K562 (cell line): Measurements from ENCODE around the gene AIFM3. TPM values are rescaled to one million over a fixed set of nuclear protein-coding genes. Genes with fewer than 3 reads are reported as not detected.

Experiments used
- CBX3 ChIP-seq, 2 experiments: IDR thresholded peaks; 1 replicate in 1 of 2; 2 replicates in 1 of 2; pipeline ENCODE4 v1.6.1; 2012; ENCODE audit warnings: inconsistent platforms in 2 of 2, low read length in 2 of 2, borderline replicate concordance in 1 of 2, control low read depth in 1 of 2
- ERF ChIP-seq: fragments of 450-650 bp; formaldehyde crosslinking; IDR thresholded peaks from 2 replicates; pipeline ENCODE4 v1.4.0; 2020; ENCODE audit warnings: mild to moderate bottlenecking, mixed read lengths
- FOXK2 ChIP-seq, 2 experiments: fragments of 450-650 bp; IDR thresholded peaks in 1 of 2; conservative IDR thresholded peaks in 1 of 2; 2 replicates each; pipeline ENCODE4 v1.6.1; 2016; ENCODE audit warnings: low read depth in 2 of 2, mild to moderate bottlenecking in 1 of 2
- FUS ChIP-seq: fragments of 200-400 bp; formaldehyde crosslinking; optimal IDR thresholded peaks from 2 replicates; pipeline ENCODE3; 2017; ENCODE audit warnings: low read depth, low read length
- GABPB1 ChIP-seq: sonication (generic); formaldehyde crosslinking; IDR thresholded peaks from 2 replicates; pipeline ENCODE4 v1.8.0; 2022; ENCODE audit warnings: mild to moderate bottlenecking, missing genetic modification reagents
- KDM2B ChIP-seq: fragments of 250-450 bp; sonication (Bioruptor Pico); IDR thresholded peaks from 2 replicates; pipeline ENCODE4 v1.8.0; 2021; ENCODE audit warnings: mild to moderate bottlenecking, moderate library complexity
- MCM5 ChIP-seq: fragments of 450-650 bp; IDR thresholded peaks from 2 replicates; pipeline ENCODE4 v1.6.1; 2016; ENCODE audit warnings: low read depth
- NONO ChIP-seq, 2 experiments: fragments of 200-400 bp in 1 of 2; fragments of 450-650 bp in 1 of 2; formaldehyde crosslinking in 1 of 2; IDR thresholded peaks; 2 replicates each; pipeline ENCODE4 v1.6.1; 2017; ENCODE audit warnings: low read depth in 2 of 2, mild to moderate bottlenecking in 2 of 2, moderate library complexity in 2 of 2, low read length in 1 of 2
- PCBP1 ChIP-seq: fragments of 200-400 bp; formaldehyde crosslinking; IDR thresholded peaks from 2 replicates; pipeline ENCODE4 v1.6.1; 2018; ENCODE audit warnings: mild to moderate bottlenecking, low read depth, low read length; ENCODE audit not compliant: poor library complexity, severe bottlenecking
- PHB ChIP-seq: fragments of 250-450 bp; sonication (Bioruptor Pico); IDR thresholded peaks from 2 replicates; pipeline ENCODE4 v1.5.0; 2021
- PHF20 ChIP-seq: fragments of 450-650 bp; IDR thresholded peaks from 2 replicates; pipeline ENCODE4 v1.6.1; 2018; ENCODE audit not compliant: partially characterized antibody
- POLR2AphosphoS2 ChIP-seq: IDR thresholded peaks from 2 replicates; pipeline ENCODE4 v1.6.1; 2012; ENCODE audit warnings: low read length, improper control_type of control experiment
- POLR2H ChIP-seq: IDR thresholded peaks from 2 replicates; pipeline ENCODE4 v1.6.1; 2016; ENCODE audit warnings: missing genetic modification characterization, low read depth, mild to moderate bottlenecking, control low read depth, missing compliant biosample characterization, moderate library complexity
- PTBP1 ChIP-seq: fragments of 200-400 bp; formaldehyde crosslinking; IDR thresholded peaks from 2 replicates; pipeline ENCODE4 v1.6.1; 2017; ENCODE audit warnings: low read depth, low read length
- SIX5 ChIP-seq, 2 experiments: IDR thresholded peaks; 2 replicates each; pipeline ENCODE4 v1.6.1; 2011; ENCODE audit warnings: low read length in 2 of 2, borderline replicate concordance in 1 of 2, low read depth in 1 of 2, mild to moderate bottlenecking in 1 of 2, moderate library complexity in 1 of 2; ENCODE audit not compliant: insufficient read depth in 1 of 2
- XRCC3 ChIP-seq: fragments of 450-650 bp; IDR thresholded peaks from 2 replicates; pipeline ENCODE4 v1.6.1; 2017; ENCODE audit warnings: mild to moderate bottlenecking, moderate library complexity
- ZC3H8 ChIP-seq: fragments of 450-650 bp; IDR thresholded peaks from 2 replicates; pipeline ENCODE4 v1.6.1; 2017
- ZNF140 ChIP-seq: fragments of 250-450 bp; sonication (Bioruptor Pico); IDR thresholded peaks from 2 replicates; pipeline ENCODE4 v1.8.0; 2021; ENCODE audit warnings: moderate library complexity, mild to moderate bottlenecking, inconsistent platforms
- ZNF217 ChIP-seq: sonication (generic); formaldehyde crosslinking; IDR thresholded peaks from 2 replicates; pipeline ENCODE4 v1.8.0; 2022; ENCODE audit warnings: mild to moderate bottlenecking, missing genetic modification reagents
- ZNF263 ChIP-seq: sonication (generic); formaldehyde crosslinking; IDR thresholded peaks from 2 replicates; pipeline ENCODE4 v1.8.0; 2022; ENCODE audit warnings: mild to moderate bottlenecking, missing genetic modification reagents, borderline replicate concordance
- polyA plus RNA-seq, 8 experiments: library from polyadenylated mRNA; depleted of rRNA in 4 of 8; stranded (reverse) in 5 of 8; unstranded in 3 of 8; fragments of >200 nt; fragmentation: Nextera tagmentation in 2 of 8; fragmentation: Illumina TruSeq in 1 of 8; extraction: Ambion mirVana in 2 of 8; extraction: Trizol in 1 of 8; gene quantifications; 2 replicates each; pipeline versions ENCODE4 v1.2.1 to v1.2.3, GENCODE V29; 2011 to 2014; ENCODE audit warnings: inconsistent platforms in 1 of 8, missing spikeins in 1 of 8
- total RNA-seq, 7 experiments: library from RNA; depleted of rRNA in 6 of 7; stranded (reverse); fragments of >200 nt in 6 of 7; fragmentation: Illumina TruSeq in 2 of 7; extraction: Trizol in 2 of 7; gene quantifications; 2 replicates each; pipeline versions ENCODE4 v1.2.1 to v1.2.3, GENCODE V29; 2011 to 2021; ENCODE audit warnings: low replicate concordance in 1 of 7
- TF ChIP-seq, protein P1 (sequence below): fragments of 250-450 bp; sonication (Bioruptor Pico); IDR thresholded peaks from 2 replicates; pipeline ENCODE4 v1.5.1; 2021; ENCODE audit warnings: mild to moderate bottlenecking

AIFM3 gene
- total and polyA plus RNA-seq, 9 of the 15 experiments (the other 6 are each of a cell fraction or from before 2014, with no cell fraction given): 0.03 to 0.20 (median 0.07) TPM; not detected in 1

DNA sequence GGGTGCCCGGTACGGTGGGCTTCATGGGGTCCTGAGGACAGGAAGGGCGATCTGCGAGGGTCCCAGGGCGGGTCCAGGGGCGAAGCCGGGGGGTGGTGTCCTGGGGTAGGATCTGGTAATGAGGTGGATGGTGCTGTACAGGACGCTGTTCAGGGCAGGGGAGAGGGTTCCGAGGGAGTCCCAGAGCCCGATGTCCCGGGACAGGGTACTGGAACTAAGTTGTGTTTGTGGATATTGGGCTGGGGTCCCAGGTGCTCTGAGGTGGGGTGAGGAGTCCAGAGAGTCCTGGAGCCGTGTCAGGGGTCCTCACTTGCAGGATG is 15.5 kb downstream of the AIFM3 start (continued):
- TF ChIP-seq ZNF263 (CRISPR knock-in tag) (no peak), GABPB1 (no peak), FUS (no peak), POLR2AphosphoS2 (no peak), SIX5 (IDR thresholded peaks at IDR 0.05; ENCODE audit: borderline replicate concordance in 1 of 2, insufficient read depth in 1 of 2, low read depth in 1 of 2, low read length in 2 of 2) (no peak), PCBP1 (no peak), ERF (CRISPR knock-in tag) (no peak), KDM2B (no peak), ZNF217 (no peak), PHB (CRISPR knock-in tag) (peak; percentile 6; the same call in 1 of the 2 replicates), POLR2H (no peak), PTBP1 (no peak), CBX3 (IDR thresholded peaks at IDR 0.05; ENCODE audit: borderline replicate concordance in 1 of 2, low read length in 2 of 2) (no peak), ZNF140 (no peak), MCM5 (no peak), FOXK2 (conservative IDR thresholded peaks at IDR 0.05 in 1 of 2, IDR thresholded peaks at IDR 0.05 in 1 of 2; ENCODE audit: low read depth in 2 of 2) (no peak), PHF20 (no peak), XRCC3 (no peak), ZC3H8 (no peak), NONO (IDR thresholded peaks at IDR 0.05; ENCODE audit: low read depth in 2 of 2, low read length in 1 of 2) (no peak)
- TF ChIP-seq, protein P1, sequence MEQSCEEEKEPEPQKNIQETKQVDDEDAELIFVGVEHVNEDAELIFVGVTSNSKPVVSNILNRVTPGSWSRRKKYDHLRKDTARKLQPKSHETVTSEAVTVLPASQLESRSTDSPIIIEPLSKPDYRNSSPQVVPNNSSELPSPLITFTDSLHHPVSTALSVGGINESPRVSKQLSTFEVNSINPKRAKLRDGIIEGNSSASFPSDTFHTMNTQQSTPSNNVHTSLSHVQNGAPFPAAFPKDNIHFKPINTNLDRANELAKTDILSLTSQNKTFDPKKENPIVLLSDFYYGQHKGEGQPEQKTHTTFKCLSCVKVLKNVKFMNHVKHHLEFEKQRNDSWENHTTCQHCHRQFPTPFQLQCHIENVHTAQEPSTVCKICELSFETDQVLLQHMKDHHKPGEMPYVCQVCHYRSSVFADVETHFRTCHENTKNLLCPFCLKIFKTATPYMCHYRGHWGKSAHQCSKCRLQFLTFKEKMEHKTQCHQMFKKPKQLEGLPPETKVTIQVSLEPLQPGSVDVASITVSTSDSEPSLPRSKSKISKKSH (CRISPR knock-in tag): no peak
